Uterus (tissue), 2 donors: ENCODE results near the gene KRTAP2-2.

Source experiments
- CTCF ChIP-seq, 4 experiments: fragments of 200-600 bp in 2 of 4; fragments of 450-650 bp in 2 of 4; sonication (generic) in 2 of 4; IDR thresholded peaks; one replicate each; pipeline ENCODE4 v1.5.1; 2016 to 2019; ENCODE audit warnings: antibody characterized with exemption in 4 of 4, mild to moderate bottlenecking in 2 of 4, moderate library complexity in 1 of 4
- POLR2A ChIP-seq, 2 donors: fragments of 450-650 bp; IDR thresholded peaks; one replicate each; pipeline ENCODE4 v1.6.1; 2016; ENCODE audit warnings: antibody characterized with exemption in 2 of 2, mild to moderate bottlenecking in 1 of 2, moderate library complexity in 1 of 2

GRCh38 chr17:41060052-41060604 is 5.1 kb upstream of the KRTAP2-2 start, which contains the start of gene KRTAP2-3:
- TF ChIP-seq CTCF (IDR thresholded peaks at IDR 0.05) (no peak), POLR2A (IDR thresholded peaks at IDR 0.05) (no peak)
